ENCODE data around the gene TM4SF1. TPM values are rescaled to one million over a fixed set of nuclear protein-coding genes. Genes with fewer than 3 reads are reported as not detected.

TM4SF1 gene
- total and polyA plus RNA-seq, 2 donors from 2014 or later, result 101 to 173 TPM

DNA sequence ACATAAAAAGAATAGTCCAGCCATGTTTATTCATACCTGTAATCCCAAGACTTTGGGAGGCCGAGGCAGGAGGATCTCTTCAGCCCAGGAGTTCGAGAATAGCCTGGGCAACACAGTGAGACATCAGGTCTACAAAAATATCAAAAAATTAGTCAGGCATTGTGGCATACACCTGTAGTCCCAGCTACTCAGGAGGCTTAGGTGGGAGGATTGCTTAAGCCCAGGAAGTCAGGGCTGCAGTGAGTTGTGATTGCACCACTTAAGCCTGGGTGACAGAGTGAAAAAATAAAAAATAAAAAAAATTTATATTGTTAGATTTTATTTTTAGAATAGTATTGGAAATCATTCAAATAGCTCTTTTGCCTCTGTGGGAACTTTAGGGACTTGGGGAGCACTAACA, 12.8 kb upstream of the TM4SF1 start:
- TF ChIP-seq, protein P1, sequence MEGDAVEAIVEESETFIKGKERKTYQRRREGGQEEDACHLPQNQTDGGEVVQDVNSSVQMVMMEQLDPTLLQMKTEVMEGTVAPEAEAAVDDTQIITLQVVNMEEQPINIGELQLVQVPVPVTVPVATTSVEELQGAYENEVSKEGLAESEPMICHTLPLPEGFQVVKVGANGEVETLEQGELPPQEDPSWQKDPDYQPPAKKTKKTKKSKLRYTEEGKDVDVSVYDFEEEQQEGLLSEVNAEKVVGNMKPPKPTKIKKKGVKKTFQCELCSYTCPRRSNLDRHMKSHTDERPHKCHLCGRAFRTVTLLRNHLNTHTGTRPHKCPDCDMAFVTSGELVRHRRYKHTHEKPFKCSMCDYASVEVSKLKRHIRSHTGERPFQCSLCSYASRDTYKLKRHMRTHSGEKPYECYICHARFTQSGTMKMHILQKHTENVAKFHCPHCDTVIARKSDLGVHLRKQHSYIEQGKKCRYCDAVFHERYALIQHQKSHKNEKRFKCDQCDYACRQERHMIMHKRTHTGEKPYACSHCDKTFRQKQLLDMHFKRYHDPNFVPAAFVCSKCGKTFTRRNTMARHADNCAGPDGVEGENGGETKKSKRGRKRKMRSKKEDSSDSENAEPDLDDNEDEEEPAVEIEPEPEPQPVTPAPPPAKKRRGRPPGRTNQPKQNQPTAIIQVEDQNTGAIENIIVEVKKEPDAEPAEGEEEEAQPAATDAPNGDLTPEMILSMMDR (IDR thresholded peaks at IDR 0.05; ENCODE audit: borderline replicate concordance, extremely low read depth, insufficient read depth), result no peak
- H3K9ac ChIP-seq (ENCODE audit: low read length in 3 of 3), result no peak overlapping the region
- intact Hi-C loops (cut with DNase I), result loop anchor here (10.0 kb wide), 1 partner anchor 85 kb away; the partner anchor contains the start of gene TM4SF4
- FAIRE-seq (no peak), DNase-seq (no peak)
- H3K27me3 ChIP-seq (ENCODE audit: control insufficient read depth, insufficient read depth, low read length), result no peaks in the 10 kb centered on the region
- H3K36me3 ChIP-seq (ENCODE audit: control insufficient read depth in 2 of 3, insufficient read depth in 3 of 3, low read length in 3 of 3), result no peaks in the 10 kb centered on the region
- H3K4me3 ChIP-seq (ENCODE audit: low read length in 3 of 3), result no peak overlapping the region
- peaks cover 0 to 8% (median 0%) of the 10 kb centered on the region in 3 donors for H3K4me1 ChIP-seq (ENCODE audit: control insufficient read depth in 2 of 3, insufficient read depth in 2 of 3, low read depth in 1 of 3, low read length in 3 of 3)
- H3K9me3 ChIP-seq (ENCODE audit: control insufficient read depth in 2 of 3, insufficient read depth in 1 of 3, low read length in 3 of 3), result no peaks in the 10 kb centered on the region
- H3K27ac ChIP-seq (ENCODE audit: low read depth in 2 of 2, low read length in 2 of 2), result no peak overlapping the region

DNA sequence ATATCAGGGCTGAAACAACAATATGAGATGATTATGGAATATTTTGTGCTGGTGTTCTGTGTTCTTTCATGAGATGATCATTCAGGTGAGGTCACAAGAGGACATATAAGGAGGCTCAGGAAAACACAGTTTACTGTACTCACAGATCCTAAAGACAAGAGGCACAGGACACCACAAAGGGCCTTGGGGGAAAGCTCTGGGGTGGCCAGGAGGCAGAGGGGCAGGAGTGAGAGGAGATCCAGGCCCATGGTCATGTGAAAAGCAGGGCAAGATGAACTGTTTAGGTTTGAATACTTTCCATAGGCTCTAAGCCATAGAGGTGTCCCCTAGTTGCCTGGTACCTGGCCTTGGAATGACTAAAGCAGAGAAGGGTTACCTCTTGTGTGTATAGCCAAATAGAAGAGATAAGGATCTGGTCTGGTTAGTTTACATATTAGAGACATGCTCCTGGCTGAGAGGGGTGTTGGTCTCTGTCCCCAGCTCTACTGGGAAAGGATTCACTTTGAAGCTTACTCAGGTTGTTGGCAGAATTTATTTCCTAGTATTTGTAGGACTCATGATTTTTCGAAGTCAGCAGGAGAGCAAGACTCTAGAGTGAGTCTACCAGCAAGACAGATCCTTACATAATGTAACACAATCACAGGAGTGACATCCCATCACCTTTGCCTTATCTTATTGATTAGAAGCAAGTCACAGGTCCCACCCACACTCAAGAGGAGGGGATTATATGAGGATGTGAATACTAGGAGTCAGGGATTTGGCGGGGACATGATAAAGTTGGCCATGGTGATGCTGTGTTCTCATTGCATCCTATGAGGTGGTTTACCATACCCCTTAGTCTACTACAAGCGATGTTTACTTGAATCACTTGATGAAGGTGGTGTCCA, 11.3 kb upstream of the TM4SF1 start:
- Histone ChIP-seq H3K9me3 (ENCODE audit: control insufficient read depth in 2 of 3, insufficient read depth in 1 of 3, low read length in 3 of 3) (no peaks in the 10 kb centered on the region), H3K4me3 (ENCODE audit: low read length in 3 of 3) (no peak overlapping the region), H3K36me3 (ENCODE audit: control insufficient read depth in 2 of 3, insufficient read depth in 3 of 3, low read length in 3 of 3) (no peaks in the 10 kb centered on the region), H3K27ac (ENCODE audit: low read depth in 2 of 2, low read length in 2 of 2) (no peak overlapping the region), H3K9ac (ENCODE audit: low read length in 3 of 3) (no peak overlapping the region), H3K27me3 (ENCODE audit: control insufficient read depth, insufficient read depth, low read length) (no peaks in the 10 kb centered on the region), H3K4me1 (ENCODE audit: control insufficient read depth in 2 of 3, insufficient read depth in 2 of 3, low read depth in 1 of 3, low read length in 3 of 3) (peaks cover 0 to 8% (median 0%) of the 10 kb centered on the region in 3 donors)
- no peak for DNase-seq
- intact Hi-C loops (cut with DNase I), result no loop called here
- no peak for FAIRE-seq
- TF ChIP-seq, protein P1 (IDR thresholded peaks at IDR 0.05; ENCODE audit: borderline replicate concordance, extremely low read depth, insufficient read depth), result no peak

DNA sequence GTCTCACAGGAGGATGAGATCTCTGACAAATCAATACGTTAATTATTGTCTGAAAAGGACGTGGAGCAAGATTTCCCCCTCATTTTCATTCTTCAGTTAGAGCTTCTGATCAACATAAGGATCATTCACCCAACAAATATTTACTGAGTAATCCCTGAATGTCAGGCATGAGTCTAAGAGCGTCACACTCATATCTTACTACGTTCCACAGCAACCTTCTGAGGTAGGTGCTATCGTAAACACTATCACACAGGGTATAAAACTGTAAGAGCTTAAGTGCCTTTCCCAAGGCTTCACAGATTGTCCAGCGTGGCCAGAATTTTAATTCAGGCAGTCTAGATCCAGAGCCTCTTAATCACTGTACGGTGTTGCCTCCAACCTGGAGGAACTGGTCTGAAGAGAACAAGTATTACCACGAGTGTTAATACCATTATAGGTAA, 10.6 kb upstream of the TM4SF1 start:
- intact Hi-C loops (cut with DNase I), result no loop called here
- Histone ChIP-seq H3K4me1 (ENCODE audit: control insufficient read depth in 2 of 3, insufficient read depth in 2 of 3, low read depth in 1 of 3, low read length in 3 of 3) (peaks cover 0 to 3% (median 0%) of the 10 kb centered on the region in 3 donors), H3K9me3 (ENCODE audit: control insufficient read depth in 2 of 3, insufficient read depth in 1 of 3, low read length in 3 of 3) (no peaks in the 10 kb centered on the region), H3K9ac (ENCODE audit: low read length in 3 of 3) (no peak overlapping the region), H3K36me3 (ENCODE audit: control insufficient read depth in 2 of 3, insufficient read depth in 3 of 3, low read length in 3 of 3) (no peaks in the 10 kb centered on the region), H3K4me3 (ENCODE audit: low read length in 3 of 3) (no peak overlapping the region), H3K27me3 (ENCODE audit: control insufficient read depth, insufficient read depth, low read length) (no peaks in the 10 kb centered on the region), H3K27ac (ENCODE audit: low read depth in 2 of 2, low read length in 2 of 2) (no peak overlapping the region)
- FAIRE-seq (no peak), DNase-seq (no peak)
- TF ChIP-seq, protein P1 (IDR thresholded peaks at IDR 0.05; ENCODE audit: borderline replicate concordance, extremely low read depth, insufficient read depth), result no peak
